ENCODE data around the gene PKD2L1.
A peak's percentile ranks its signal among the peaks of the same experiment; 100 is the strongest.

Gene PKD2L1

GRCh38 chr10:100301123-100301522 lies 28.9 kb downstream of the PKD2L1 start:
- TF ChIP-seq TEAD4 (IDR thresholded peaks at IDR 0.05) (0 out of 2 replicates have a peak, but pooled peaks have one; percentile 35), CEBPB (IDR thresholded peaks at IDR 0.05) (0 out of 2 replicates have a peak, but pooled peaks have one; percentile 24)

DNA sequence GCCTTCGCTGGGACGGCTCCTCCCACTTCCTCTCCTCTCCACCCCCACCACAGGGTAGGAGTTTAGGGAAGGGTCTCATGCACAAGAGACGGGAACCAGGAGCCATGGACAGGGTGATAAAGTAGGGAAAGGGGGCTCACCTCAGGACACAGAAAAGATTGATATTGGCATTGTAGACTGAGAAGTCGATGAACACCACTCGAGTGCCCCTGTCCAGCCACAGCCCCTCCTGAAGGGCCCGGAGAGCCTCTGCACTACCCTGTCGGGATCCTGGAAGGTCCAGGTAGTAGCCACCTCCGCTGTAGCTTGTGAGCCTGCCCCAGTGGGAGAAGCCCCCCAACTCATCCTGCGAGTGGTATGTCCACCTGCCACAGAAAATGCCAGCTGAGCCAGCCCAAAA lies 32.8 kb downstream of the PKD2L1 start:
- peak; percentile 61 for TF ChIP-seq REST (IDR thresholded peaks at IDR 0.05; ENCODE audit: low read depth)
- TF ChIP-seq EGR1 (IDR thresholded peaks at IDR 0.05) = no peak

- TF ChIP-seq CEBPB (IDR thresholded peaks at IDR 0.05) (peak; percentile 40; the same call in 1 of the 2 replicates), NFIC (IDR thresholded peaks at IDR 0.05) (no peak), YY1 (IDR thresholded peaks at IDR 0.05; ENCODE audit: low read depth) (no peak), TCF12 (IDR thresholded peaks at IDR 0.05; ENCODE audit: low read depth) (no peak), EGR1 (IDR thresholded peaks at IDR 0.05) (no peak), CREB1 (IDR thresholded peaks at IDR 0.05; ENCODE audit: low read depth) (no peak), ZBTB7A (IDR thresholded peaks at IDR 0.05; ENCODE audit: low read depth) (no peak), RAD21 (IDR thresholded peaks at IDR 0.05; ENCODE audit: low read depth) (no peak)
Observed at GRCh38 chr10:100293066-100293465, 37.0 kb downstream of the PKD2L1 start.

DNA sequence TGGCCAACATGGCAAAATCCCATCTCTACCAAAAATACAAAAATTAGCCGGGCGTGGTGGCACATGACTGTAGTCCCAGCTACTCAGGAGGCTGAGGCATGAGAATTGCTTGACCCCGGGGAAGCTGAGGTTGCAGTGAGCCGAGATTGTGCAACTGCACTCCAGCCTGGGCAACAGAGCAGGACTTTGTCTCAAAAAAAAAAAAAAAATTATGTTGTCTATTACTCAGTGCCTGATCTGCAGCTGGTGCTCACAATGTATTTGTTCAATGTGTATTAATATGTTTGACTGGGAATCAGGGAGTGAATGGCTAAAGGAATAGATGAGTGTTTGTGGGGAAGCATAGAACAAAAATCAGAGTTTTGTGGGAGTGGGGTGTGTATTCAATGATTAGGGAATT lies 37.7 kb downstream of the PKD2L1 start:
- 0 out of 2 replicates have a peak, but pooled peaks have one; percentile 5 for TF ChIP-seq CEBPB (IDR thresholded peaks at IDR 0.05)

GRCh38 chr10:100291356-100291755 lies 38.7 kb downstream of the PKD2L1 start:
- TF ChIP-seq, protein P1, sequence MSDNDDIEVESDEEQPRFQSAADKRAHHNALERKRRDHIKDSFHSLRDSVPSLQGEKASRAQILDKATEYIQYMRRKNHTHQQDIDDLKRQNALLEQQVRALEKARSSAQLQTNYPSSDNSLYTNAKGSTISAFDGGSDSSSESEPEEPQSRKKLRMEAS (IDR thresholded peaks at IDR 0.05) = no peak
- no peak for TF ChIP-seq EP300 (IDR thresholded peaks at IDR 0.05; ENCODE audit: borderline replicate concordance)
- TF ChIP-seq USF1 (IDR thresholded peaks at IDR 0.05) = no peak
- no peak for TF ChIP-seq TAF1 (IDR thresholded peaks at IDR 0.05; ENCODE audit: low read depth)
- TF ChIP-seq CEBPB (IDR thresholded peaks at IDR 0.05) = no peak
- TF ChIP-seq EGR1 (IDR thresholded peaks at IDR 0.05) = no peak
- no peak for TF ChIP-seq TCF12 (IDR thresholded peaks at IDR 0.05; ENCODE audit: low read depth)
- no peak for TF ChIP-seq ZBTB7A (IDR thresholded peaks at IDR 0.05; ENCODE audit: low read depth)
- TF ChIP-seq YY1 (IDR thresholded peaks at IDR 0.05; ENCODE audit: low read depth) = no peak
- no peak for TF ChIP-seq REST (IDR thresholded peaks at IDR 0.05; ENCODE audit: low read depth)
- TF ChIP-seq CREB1 (IDR thresholded peaks at IDR 0.05; ENCODE audit: low read depth) = no peak
- no peak for TF ChIP-seq TEAD4 (IDR thresholded peaks at IDR 0.05)
- TF ChIP-seq FOXM1 (IDR thresholded peaks at IDR 0.05; ENCODE audit: borderline replicate concordance, low read depth) = no peak
- TF ChIP-seq NFIC (IDR thresholded peaks at IDR 0.05) = no peak
- no peak for TF ChIP-seq RAD21 (IDR thresholded peaks at IDR 0.05; ENCODE audit: low read depth)

GRCh38 chr10:100289641-100290040 lies 40.4 kb downstream of the PKD2L1 start:
- no peak for TF ChIP-seq USF1 (IDR thresholded peaks at IDR 0.05)
- no peak for TF ChIP-seq REST (IDR thresholded peaks at IDR 0.05; ENCODE audit: low read depth)
- TF ChIP-seq CREB1 (IDR thresholded peaks at IDR 0.05; ENCODE audit: low read depth) = no peak
- no peak for TF ChIP-seq NFIC (IDR thresholded peaks at IDR 0.05)

Data from Ishikawa (cell line).